GM18502 (cell line): ENCODE measurements around the gene STEAP2.
"Not testable (repeated sequence)": the region's sequence is repeated elsewhere in the genome, so short reads cannot be mapped to it uniquely, and the experiment has no call there.

Source experiments
- ATAC-seq: cut with Tn5 transposase; IDR thresholded peaks from one replicate; pipeline ENCODE4 v1.9.1; 2021; ENCODE audit warnings: mild to moderate bottlenecking; ENCODE audit not compliant: unreplicated experiment, poor library complexity

Gene STEAP2

GRCh38 chr7:90232430-90232829 is 20.9 kb downstream of the STEAP2 start:
- ATAC-seq: no peak

DNA sequence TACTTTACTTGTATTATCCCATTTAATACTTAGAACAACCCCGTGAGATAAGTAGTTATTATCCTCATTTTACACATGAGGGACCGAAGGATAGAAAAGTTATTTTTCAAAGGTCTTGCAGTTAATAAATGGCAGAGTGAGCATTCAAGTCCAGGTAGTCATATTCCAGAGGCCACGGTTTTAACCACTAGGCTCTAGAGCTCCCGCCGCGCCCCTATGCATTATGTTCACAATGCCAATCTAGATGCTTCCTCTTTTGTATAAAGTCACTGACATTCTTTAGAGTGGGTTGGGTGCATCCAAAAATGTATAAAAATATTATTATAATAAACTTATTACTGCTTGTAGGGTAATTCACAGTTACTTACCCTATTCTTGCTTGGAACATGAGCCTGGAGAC is 22.0 kb downstream of the STEAP2 start:
- no peak for ATAC-seq

DNA sequence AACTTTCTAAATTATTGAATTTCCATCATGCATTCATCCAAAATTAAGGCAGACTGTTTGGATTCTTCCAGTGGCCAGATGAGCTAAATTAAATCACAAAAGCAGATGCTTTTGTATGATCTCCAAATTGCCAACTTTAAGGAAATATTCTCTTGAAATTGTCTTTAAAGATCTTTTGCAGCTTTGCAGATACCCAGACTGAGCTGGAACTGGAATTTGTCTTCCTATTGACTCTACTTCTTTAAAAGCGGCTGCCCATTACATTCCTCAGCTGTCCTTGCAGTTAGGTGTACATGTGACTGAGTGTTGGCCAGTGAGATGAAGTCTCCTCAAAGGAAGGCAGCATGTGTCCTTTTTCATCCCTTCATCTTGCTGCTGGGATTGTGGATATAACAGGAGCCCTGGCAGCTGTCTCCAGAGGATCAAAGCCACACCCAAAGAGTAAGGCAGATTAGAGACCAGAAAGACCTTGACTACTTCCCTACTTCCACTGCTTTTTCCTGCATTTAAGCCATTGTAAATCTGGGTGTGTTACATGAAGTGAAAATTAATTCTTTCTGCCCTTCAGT is 25.3 kb downstream of the STEAP2 start:
- ATAC-seq: no peak

- no peak for ATAC-seq
These were observed 26.5 kb downstream of the STEAP2 start for GRCh38 chr7:90238022-90238421.

- ATAC-seq: no peak
These were observed 27.0 kb downstream of the STEAP2 start for GRCh38 chr7:90238583-90238982.

- ATAC-seq: no peak
These were observed 27.5 kb downstream of the STEAP2 start for GRCh38 chr7:90239050-90239449.

DNA sequence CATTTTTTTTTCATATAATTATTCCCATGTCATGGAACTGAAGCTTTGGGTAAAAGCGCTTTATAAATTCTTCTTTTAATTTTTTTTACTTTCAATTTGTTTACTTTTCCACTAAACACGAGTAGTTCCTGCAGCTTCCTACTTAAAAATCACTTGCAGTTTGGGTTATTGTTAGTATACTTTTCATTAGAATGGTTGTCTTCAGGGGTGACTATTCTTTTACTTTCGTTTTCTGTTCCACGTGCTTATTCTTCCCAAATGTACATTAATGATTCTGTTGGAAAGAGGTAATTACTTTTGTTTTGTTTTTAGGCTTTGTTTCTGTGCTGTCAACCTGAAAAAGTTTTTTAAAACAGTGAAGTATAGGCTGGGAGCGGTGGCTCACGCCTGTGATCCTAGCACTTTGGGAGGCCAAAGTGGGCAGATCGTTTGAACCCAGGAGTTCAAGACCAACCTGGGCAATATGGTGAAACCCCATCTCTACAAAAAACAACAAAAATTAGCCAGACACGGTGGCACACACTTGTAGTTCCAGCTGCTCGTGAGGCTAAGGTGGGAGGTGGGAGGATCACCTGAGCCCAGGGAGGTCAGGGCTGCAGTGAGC is 28.2 kb downstream of the STEAP2 start:
- no peak for ATAC-seq

GRCh38 chr7:90242369-90243168 is 31.0 kb downstream of the STEAP2 start:
- no peak for ATAC-seq

GRCh38 chr7:90243556-90243955 is 32.0 kb downstream of the STEAP2 start:
- no peak for ATAC-seq

GRCh38 chr7:90244565-90244908 is 33.0 kb downstream of the STEAP2 start:
- ATAC-seq: peak; percentile 2

GRCh38 chr7:90244909-90245851 is 33.6 kb downstream of the STEAP2 start, which contains the start of gene CFAP69:
TSS of gene CFAP69 (plus strand) at chr7:90245174. CDS start at chr7:90245425, 251 bp downstream.
- ATAC-seq: peak; percentile 95

DNA sequence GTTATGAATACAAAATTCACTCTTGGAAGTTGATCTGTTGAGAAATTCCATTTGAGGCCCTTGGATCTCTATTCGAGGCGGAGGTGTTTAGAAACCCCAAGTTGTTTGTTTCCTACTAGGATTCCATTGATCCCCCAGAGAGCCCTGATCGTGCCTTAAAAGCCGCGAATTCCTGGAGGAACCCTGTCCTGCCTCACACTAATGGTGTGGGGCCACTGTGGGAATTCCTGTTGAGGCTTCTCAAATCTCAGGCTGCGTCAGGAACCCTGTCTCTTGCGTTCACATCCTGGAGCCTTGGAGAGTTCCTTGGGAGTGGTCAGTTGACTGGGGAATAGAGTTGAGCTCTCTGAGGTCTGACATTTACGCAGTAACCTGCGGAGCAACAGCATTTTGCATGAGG is 34.6 kb downstream of the STEAP2 start:
- no peak for ATAC-seq

DNA sequence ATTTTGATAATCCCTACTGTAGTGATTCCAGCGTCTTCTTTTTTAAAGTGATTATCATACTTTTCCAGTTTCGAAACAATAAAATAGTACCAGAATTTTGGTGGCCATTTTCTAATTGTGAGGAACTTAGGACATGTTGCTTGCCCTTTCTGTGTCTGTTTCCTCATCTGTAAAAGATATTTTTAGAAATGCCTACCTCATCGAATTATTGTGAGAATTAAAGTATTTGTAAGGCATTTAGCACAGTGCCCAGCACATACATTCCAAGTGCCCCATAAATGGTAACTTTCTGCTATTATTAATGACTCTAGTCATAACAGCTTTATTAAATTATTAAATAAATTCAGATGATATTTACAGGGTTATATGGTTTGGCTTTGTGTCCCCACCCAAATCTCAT is 37.2 kb downstream of the STEAP2 start:
- no peak for ATAC-seq

- no peak for ATAC-seq
These were observed 39.2 kb downstream of the STEAP2 start for GRCh38 chr7:90250601-90251303.

GRCh38 chr7:90251304-90251635 is 39.7 kb downstream of the STEAP2 start:
- no peak for ATAC-seq

DNA sequence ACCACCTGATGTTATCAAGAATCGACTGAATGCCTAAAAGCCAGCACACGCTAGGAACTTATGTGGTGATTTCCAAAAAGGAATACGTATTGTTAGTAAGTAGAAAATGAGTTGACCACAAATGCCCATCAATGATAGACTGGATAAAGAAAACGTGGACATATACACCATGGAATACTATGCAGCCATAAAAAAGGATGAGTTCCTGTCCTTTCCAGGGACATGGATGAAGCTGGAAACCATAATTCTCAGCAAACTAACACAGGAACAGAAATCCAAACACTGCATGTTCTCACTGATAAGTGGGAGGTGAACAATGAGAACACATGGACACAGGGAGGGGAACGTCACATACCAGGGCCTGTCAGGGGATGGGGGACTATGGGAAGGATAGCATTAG is 44.5 kb downstream of the STEAP2 start:
- ATAC-seq: not testable (repeated sequence)

DNA sequence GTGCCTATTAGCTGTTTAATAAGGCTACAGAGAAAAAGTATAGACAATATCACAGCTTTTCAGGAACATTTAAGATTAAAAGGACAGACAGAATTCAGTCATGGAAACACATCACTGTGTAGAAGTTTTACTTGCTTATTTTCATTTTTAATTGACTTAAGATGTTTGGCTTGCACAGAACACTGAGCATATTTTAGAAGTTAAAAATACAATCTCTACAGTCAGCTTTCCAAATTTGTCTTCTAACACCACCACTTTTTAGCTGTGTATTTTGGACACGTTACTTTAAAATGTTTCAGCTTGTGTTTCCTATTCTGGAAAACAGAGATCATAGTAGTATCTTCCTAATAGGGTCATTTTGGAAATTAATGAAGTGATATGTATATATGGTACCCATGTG is 45.2 kb downstream of the STEAP2 start:
- no peak for ATAC-seq

DNA sequence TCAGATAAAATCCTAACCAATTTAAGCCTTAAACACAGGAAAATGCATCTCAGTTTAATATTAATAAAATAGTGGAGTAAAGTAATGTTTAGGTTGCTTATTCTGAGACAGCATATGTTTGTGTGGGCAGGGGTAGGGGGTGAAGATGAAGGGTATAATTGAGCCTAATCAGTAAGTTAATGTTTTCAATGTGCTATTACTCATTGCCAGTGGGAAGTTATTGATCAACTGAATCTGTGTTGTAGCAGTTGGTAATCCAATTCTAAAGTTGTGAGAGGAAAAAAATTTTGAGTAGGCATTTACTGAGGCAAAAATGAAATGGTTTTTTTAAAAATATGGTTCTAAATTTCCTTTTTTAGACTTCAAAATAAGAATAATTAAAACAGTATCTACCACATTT is 49.9 kb downstream of the STEAP2 start:
- no peak for ATAC-seq

- ATAC-seq: peak; percentile 85
These were observed 50.9 kb downstream of the STEAP2 start for GRCh38 chr7:90262438-90262837.

GRCh38 chr7:90266808-90267207 is 55.3 kb downstream of the STEAP2 start:
- ATAC-seq: no peak
